ENCODE data around the gene ACVR1B. TPM values are rescaled to one million over a fixed set of nuclear protein-coding genes. Genes with fewer than 3 reads are reported as not detected.

Gene ACVR1B
- 65.1 and 65.7 TPM in 2 replicates for total RNA-seq
- long read RNA-seq, partial matches to known transcripts, result 1 of 4 reads
- long read RNA-seq, other reads (novel, unspliced or antisense), result 2 of 4 reads

- Mint-ChIP-seq H3K9me3 (ENCODE audit: low read depth) (no peaks in the 10 kb centered on the region), H3K4me1 (ENCODE audit: low read depth) (peaks cover 35% of the 10 kb centered on the region), H3K27me3 (peaks cover 33% of the 10 kb centered on the region), H3K4me3 (ENCODE audit: low read depth) (peak within 1 kb of the TSS; percentile 90), H3K27ac (peak within 1 kb of the TSS; percentile 93), H3K36me3 (ENCODE audit: insufficient read depth) (no peaks in the 10 kb centered on the region)
- TF ChIP-seq CTCF (IDR thresholded peaks at IDR 0.05; ENCODE audit: unreplicated experiment), result no peak
- peak; percentile 80 for DNase-seq (ENCODE audit: low spot score, unreplicated experiment)
Measured at GRCh38 chr12:51951199-51951842, at the start of gene ACVR1B. Gene ACVR1B (plus strand): TSS chr12:51951699. CDS start chr12:51951744, 45 bp downstream.

- no peaks in the 10 kb centered on the region for H3K9me3 Mint-ChIP-seq (ENCODE audit: low read depth)
- DNase-seq (ENCODE audit: low spot score, unreplicated experiment), result no peak
- H3K27ac Mint-ChIP-seq, result no peak overlapping the region
- no peaks in the 10 kb centered on the region for H3K36me3 Mint-ChIP-seq (ENCODE audit: insufficient read depth)
- peaks cover 3% of the 10 kb centered on the region for H3K4me1 Mint-ChIP-seq (ENCODE audit: low read depth)
- no peak for TF ChIP-seq CTCF (IDR thresholded peaks at IDR 0.05; ENCODE audit: unreplicated experiment)
- H3K27me3 Mint-ChIP-seq, result peaks cover 17% of the 10 kb centered on the region
- H3K4me3 Mint-ChIP-seq (ENCODE audit: low read depth), result no peak overlapping the region
Measured at GRCh38 chr12:51901881-51902280, 49.6 kb upstream of the ACVR1B start.

DNA sequence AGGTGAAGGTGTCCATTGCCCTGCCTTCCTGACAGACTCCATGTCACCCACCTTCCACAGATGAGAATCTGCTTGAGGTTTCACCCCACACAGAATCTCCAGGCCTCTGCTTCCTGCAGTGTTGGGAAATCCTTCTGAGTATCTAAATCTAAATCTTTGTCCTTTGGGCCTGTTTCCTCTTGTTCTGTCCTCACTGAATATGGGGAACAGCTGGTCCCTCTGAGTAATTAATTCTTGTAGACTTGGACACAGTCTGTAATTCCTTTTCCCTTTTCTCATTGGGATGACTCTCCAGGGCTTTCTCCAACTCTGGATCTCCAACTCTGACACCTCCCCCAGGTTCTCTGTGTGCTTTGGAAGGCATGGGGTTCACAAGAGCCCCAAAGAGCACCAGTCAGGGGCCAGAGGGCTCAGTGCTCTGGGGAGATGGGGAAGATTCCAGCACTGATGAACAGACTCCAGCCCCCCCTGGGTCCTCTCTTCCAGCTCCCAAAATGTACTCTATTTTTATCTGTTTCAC lies 46.5 kb upstream of the ACVR1B start:
- no peak overlapping the region for H3K27ac Mint-ChIP-seq
- peaks cover 32% of the 10 kb centered on the region for H3K27me3 Mint-ChIP-seq
- H3K4me1 Mint-ChIP-seq (ENCODE audit: low read depth), result peaks cover 3% of the 10 kb centered on the region
- no peaks in the 10 kb centered on the region for H3K9me3 Mint-ChIP-seq (ENCODE audit: low read depth)
- no peak for TF ChIP-seq CTCF (IDR thresholded peaks at IDR 0.05; ENCODE audit: unreplicated experiment)
- no peak overlapping the region for H3K4me3 Mint-ChIP-seq (ENCODE audit: low read depth)
- no peaks in the 10 kb centered on the region for H3K36me3 Mint-ChIP-seq (ENCODE audit: insufficient read depth)
- DNase-seq (ENCODE audit: low spot score, unreplicated experiment), result no peak

DNA sequence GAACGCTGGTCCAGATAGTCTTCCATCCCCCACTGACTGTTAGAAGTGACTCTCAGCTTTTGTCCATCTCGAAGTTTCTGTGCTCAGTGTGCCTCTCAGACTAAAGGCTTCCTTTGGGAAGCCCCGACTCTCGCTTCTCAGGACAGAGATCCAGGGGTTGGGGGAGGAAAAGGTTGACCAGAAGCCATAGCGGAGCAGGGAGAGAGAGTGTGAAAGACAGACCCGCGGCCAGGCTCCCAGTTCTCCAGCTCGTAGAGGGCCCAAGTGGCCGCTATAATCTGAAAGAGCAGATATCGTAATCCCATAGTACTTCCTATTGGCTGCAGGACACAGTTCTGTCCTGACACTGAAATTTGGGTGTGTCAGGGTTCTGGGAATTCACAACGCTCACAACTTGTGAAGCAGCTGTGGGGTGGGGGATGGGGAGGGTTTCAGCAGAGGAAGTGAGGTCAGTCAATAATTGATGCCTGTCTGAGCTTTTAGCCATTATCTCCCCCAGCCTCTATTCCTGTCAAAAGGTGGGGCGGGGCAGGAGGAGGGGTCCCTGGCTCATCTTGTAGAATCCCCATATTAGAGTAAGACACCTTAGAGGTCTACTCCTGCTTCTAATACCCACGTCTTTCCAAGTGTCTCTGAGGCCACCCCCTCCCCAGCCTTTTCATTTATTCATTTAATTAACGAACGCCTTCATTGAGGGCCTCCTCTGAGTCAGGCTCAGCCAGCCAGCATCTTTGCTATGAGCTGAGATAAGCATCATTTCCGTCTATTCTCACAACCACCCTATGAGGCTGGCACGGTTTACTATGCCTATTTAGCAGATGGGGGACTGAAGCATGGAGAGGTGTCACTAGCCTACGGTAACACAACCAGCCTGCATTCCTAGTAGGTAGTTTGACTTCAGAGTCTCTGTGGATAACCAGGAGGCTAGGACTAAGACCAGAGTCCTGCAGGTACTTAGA lies 45.7 kb upstream of the ACVR1B start:
- Mint-ChIP-seq H3K4me3 (ENCODE audit: low read depth) (no peak overlapping the region), H3K36me3 (ENCODE audit: insufficient read depth) (no peaks in the 10 kb centered on the region), H3K27me3 (peaks cover 37% of the 10 kb centered on the region), H3K9me3 (ENCODE audit: low read depth) (no peaks in the 10 kb centered on the region), H3K27ac (no peak overlapping the region), H3K4me1 (ENCODE audit: low read depth) (peaks cover 3% of the 10 kb centered on the region)
- no peak for TF ChIP-seq CTCF (IDR thresholded peaks at IDR 0.05; ENCODE audit: unreplicated experiment)
- no peak for DNase-seq (ENCODE audit: low spot score, unreplicated experiment)

DNA sequence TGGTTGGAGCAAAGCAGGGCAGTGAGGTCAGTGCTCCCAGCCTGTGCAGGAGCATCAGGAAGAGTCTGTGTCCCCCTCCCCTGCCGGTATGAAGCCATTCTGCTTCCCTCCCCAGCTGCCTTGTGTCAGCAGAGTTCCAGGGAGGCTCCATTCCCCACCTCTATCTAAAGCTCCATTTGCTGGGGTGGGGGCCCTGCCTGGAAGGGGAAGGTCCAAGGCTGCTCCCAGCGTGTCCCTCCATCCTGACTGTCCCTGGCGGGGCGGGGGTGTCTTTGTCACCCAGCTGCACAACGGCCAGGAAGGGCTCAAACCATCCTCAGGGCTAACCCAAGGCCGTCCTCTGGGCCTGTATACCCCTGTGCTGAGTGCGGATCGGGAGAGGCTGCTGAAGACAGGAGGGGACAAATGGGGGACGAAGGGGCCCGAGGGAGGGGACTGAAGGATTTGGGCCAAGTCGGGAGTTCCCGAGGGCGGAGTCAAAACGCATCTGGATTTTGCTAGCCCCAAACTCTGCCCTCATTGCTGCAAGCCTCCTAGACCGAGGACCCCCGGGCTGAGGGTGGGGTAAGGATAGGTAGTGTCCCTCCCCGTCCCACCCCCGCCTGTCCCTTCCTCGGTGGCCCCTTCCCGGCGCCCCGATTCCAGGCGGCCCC lies 44.9 kb upstream of the ACVR1B start:
- DNase-seq (ENCODE audit: low spot score, unreplicated experiment), result no peak
- Mint-ChIP-seq H3K27me3 (peaks cover 44% of the 10 kb centered on the region), H3K4me1 (ENCODE audit: low read depth) (peaks cover 3% of the 10 kb centered on the region), H3K27ac (no peak overlapping the region), H3K36me3 (ENCODE audit: insufficient read depth) (no peaks in the 10 kb centered on the region), H3K4me3 (ENCODE audit: low read depth) (no peak overlapping the region), H3K9me3 (ENCODE audit: low read depth) (no peaks in the 10 kb centered on the region)
- TF ChIP-seq CTCF (IDR thresholded peaks at IDR 0.05; ENCODE audit: unreplicated experiment), result no peak
